Common myeloid progenitor, CD34-positive (primary cell): ENCODE measurements around the gene REPS2. TPM values are rescaled to one million over a fixed set of nuclear protein-coding genes. Genes with fewer than 3 reads are reported as not detected.

Experiments
- CTCF ChIA-PET: fragments of 350-600 bp; sonication (Branson Sonifier 250); formaldehyde crosslinking; loops from one replicate; lab custom pipeline; 2021; ENCODE audit warnings: antibody characterized with exemption; lab: Charles Lee
- POLR2A ChIA-PET: fragments of 350-600 bp; sonication (Branson Sonifier 250); formaldehyde crosslinking; loops from one replicate; lab custom pipeline; 2021; ENCODE audit warnings: antibody characterized with exemption; lab: Charles Lee
- DNase-seq, 3 donors: peaks; one replicate each; pipeline versions ENCODE4 v3.0.0 to v3.0.0-alpha.2; 2013
- H3K27ac ChIP-seq, 2 experiments: 1 replicate in 1 of 2; 2 replicates in 1 of 2; pipeline ENCODE4 v1.7.0; 2013; ENCODE audit warnings: inconsistent platforms in 2 of 2, low read length in 2 of 2, mild to moderate bottlenecking in 2 of 2, low read depth in 1 of 2, moderate library complexity in 1 of 2; ENCODE audit not compliant: severe bottlenecking in 2 of 2, insufficient read depth in 1 of 2, poor library complexity in 1 of 2
- H3K27me3 ChIP-seq, 5 experiments: replicated peaks in 2 of 5; 1 replicate in 3 of 5; 2 replicates in 2 of 5; pipeline versions ENCODE4 v1.6.1 to v1.7.0; 2013; ENCODE audit warnings: low read length in 4 of 5, mild to moderate bottlenecking in 2 of 5, moderate library complexity in 2 of 5, inconsistent platforms in 1 of 5; ENCODE audit not compliant: insufficient read depth in 5 of 5, control insufficient read depth in 4 of 5
- H3K36me3 ChIP-seq, 4 experiments: 1 replicate in 2 of 4; 2 replicates in 2 of 4; pipeline versions ENCODE4 v1.6.1 to v1.7.0; 2013; ENCODE audit warnings: low read length in 3 of 4, control low read depth in 1 of 4, mild to moderate bottlenecking in 1 of 4; ENCODE audit not compliant: control insufficient read depth in 4 of 4, insufficient read depth in 4 of 4
- H3K4me1 ChIP-seq, 4 experiments: 1 replicate in 3 of 4; 2 replicates in 1 of 4; pipeline versions ENCODE4 v1.6.1 to v1.7.1; 2013; ENCODE audit warnings: low read length in 3 of 4, mild to moderate bottlenecking in 3 of 4, control low read depth in 1 of 4, inconsistent platforms in 1 of 4, moderate library complexity in 1 of 4; ENCODE audit not compliant: control insufficient read depth in 4 of 4, insufficient read depth in 4 of 4; ENCODE audit errors: control extremely low read depth in 1 of 4
- H3K4me3 ChIP-seq, 7 experiments: 1 replicate in 4 of 7; 2 replicates in 3 of 7; pipeline versions ENCODE4 v1.5.1 to v1.7.0; 2013; ENCODE audit warnings: mild to moderate bottlenecking in 7 of 7, low read length in 6 of 7, moderate library complexity in 6 of 7, inconsistent platforms in 2 of 7, low read depth in 2 of 7, control low read depth in 1 of 7; ENCODE audit not compliant: insufficient read depth in 4 of 7, control insufficient read depth in 1 of 7; ENCODE audit errors: extremely low read depth in 1 of 7
- H3K9me3 ChIP-seq, 5 experiments: 1 replicate in 4 of 5; 2 replicates in 1 of 5; pipeline versions ENCODE4 v1.6.1 to v1.7.1; 2013; ENCODE audit warnings: low read length in 4 of 5, mild to moderate bottlenecking in 2 of 5, inconsistent platforms in 1 of 5, low read depth in 1 of 5, moderate library complexity in 1 of 5; ENCODE audit not compliant: control insufficient read depth in 4 of 5, insufficient read depth in 2 of 5; ENCODE audit errors: control extremely low read depth in 1 of 5
- WGBS: methylation state at CpG from one replicate; pipeline ENCODE4 v1.1.5; 2013; ENCODE audit not compliant: insufficient coverage; 5-methylcytosine and 5-hydroxymethylcytosine counted together
- polyA plus RNA-seq: library from polyadenylated mRNA; unstranded; fragments of 120-200 nt; gene quantifications from one replicate; pipeline ENCODE4 v1.2.1, GENCODE V29; 2013

REPS2 gene
- polyA plus RNA-seq: 5.3 TPM

GRCh38 chrX:16946361-16946964 is at the start of gene REPS2:
Gene REPS2 (plus strand): TSS chrX:16946658. CDS start chrX:16946862, 204 bp downstream.
- peaks cover 0 to 17% (median 0%) of the 10 kb centered on the region in 5 experiments for H3K27me3 ChIP-seq
- H3K4me3 ChIP-seq: peak within 1 kb of the TSS; percentile 61 to 83 (median 72)
- H3K27ac ChIP-seq: no peak within 1 kb of the TSS
- DNase-seq: peak; percentile 77 to 91 (median 86)
- H3K36me3 ChIP-seq: no peaks in the 10 kb centered on the region
- POLR2A ChIA-PET: no interaction called here
- H3K4me1 ChIP-seq: peaks cover 0 to 18% (median 8%) of the 10 kb centered on the region in 4 experiments
- 6% methylated on average over 21 of the region's 71 CpGs for WGBS
- CTCF ChIA-PET: interaction anchor here (0.6 to 1.1 kb wide), 2 partner anchors 13 to 59 kb away, joined by 3 read pairs; no protein-coding TSS in a partner anchor
- no peaks in the 10 kb centered on the region for H3K9me3 ChIP-seq

DNA sequence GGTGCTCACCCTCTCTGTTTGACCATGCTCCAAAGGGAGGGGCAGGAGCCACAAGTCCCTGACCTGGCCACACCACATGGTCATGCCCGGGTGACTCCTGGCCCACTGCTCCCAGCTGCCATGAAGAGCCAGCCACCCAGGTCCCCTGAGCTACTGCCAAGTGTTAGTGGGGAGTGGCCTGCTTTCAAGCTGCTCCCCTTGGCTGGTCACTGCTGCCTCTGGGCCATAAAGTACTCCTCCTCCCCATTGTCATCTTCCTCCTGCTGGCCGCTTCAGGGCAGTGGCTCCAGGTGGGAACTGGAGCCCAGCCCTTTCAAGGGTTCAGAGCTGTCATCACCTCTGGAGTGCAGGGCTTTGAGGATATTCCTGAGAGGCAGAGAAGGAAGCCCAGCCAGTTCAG is 49.0 kb upstream of the REPS2 start:
- WGBS: 93% methylated on average over 2 of the region's 2 CpGs
- no peak overlapping the region for H3K27ac ChIP-seq
- no peaks in the 10 kb centered on the region for H3K9me3 ChIP-seq
- peaks cover 0 to 27% (median 0%) of the 10 kb centered on the region in 5 experiments for H3K27me3 ChIP-seq
- H3K4me3 ChIP-seq: no peak overlapping the region
- H3K36me3 ChIP-seq: no peaks in the 10 kb centered on the region
- POLR2A ChIA-PET: no interaction called here
- DNase-seq: no peak
- CTCF ChIA-PET: interaction anchor here (0.7 kb wide), 1 partner anchor 14 kb away, joined by 3 read pairs; no protein-coding TSS in a partner anchor
- H3K4me1 ChIP-seq: peaks cover 0 to 3% (median 0%) of the 10 kb centered on the region in 4 experiments

- Histone ChIP-seq H3K27ac (no peak overlapping the region), H3K9me3 (no peaks in the 10 kb centered on the region), H3K4me1 (peaks cover 0 to 12% (median 3%) of the 10 kb centered on the region in 4 experiments), H3K27me3 (peaks cover 0 to 10% (median 0%) of the 10 kb centered on the region in 5 experiments), H3K4me3 (peak overlapping the region in 1 of 7 experiments; percentile 38), H3K36me3 (no peaks in the 10 kb centered on the region)
- WGBS: no CpG with 5 or more reads among the region's 8 CpGs
- CTCF ChIA-PET: interaction anchor here (0.7 to 1.2 kb wide), 6 partner anchors 9 to 20 kb away, joined by 3 to 5 read pairs (median 3); no protein-coding TSS in a partner anchor
- POLR2A ChIA-PET: no interaction called here
- peak; percentile 7 to 79 (median 69) for DNase-seq
Measured at GRCh38 chrX:16903274-16904022, 43.0 kb upstream of the REPS2 start.

GRCh38 chrX:16910376-16910775 is 36.1 kb upstream of the REPS2 start:
- ChIA-PET POLR2A (no interaction called here), CTCF (interaction anchor here (1.6 kb wide), 1 partner anchor 12 kb away, joined by 4 read pairs; no protein-coding TSS in a partner anchor)
- Histone ChIP-seq H3K36me3 (no peaks in the 10 kb centered on the region), H3K27me3 (peaks cover 0 to 10% (median 0%) of the 10 kb centered on the region in 5 experiments), H3K4me1 (no peaks in the 10 kb centered on the region), H3K27ac (no peak overlapping the region), H3K9me3 (no peaks in the 10 kb centered on the region), H3K4me3 (no peak overlapping the region)
- no peak for DNase-seq
- WGBS: 89% methylated on average over 1 of the region's 1 CpG

- POLR2A ChIA-PET: no interaction called here
- WGBS: 13% methylated on average over 1 of the region's 3 CpGs
- DNase-seq: peak; percentile 14 to 83 (median 76)
Measured at GRCh38 chrX:16914058-16914457, 32.4 kb upstream of the REPS2 start.

GRCh38 chrX:16916561-16916960 is 29.9 kb upstream of the REPS2 start:
- Histone ChIP-seq H3K27ac (no peak overlapping the region), H3K9me3 (peaks cover 0 to 1% (median 0%) of the 10 kb centered on the region in 5 experiments), H3K4me1 (no peaks in the 10 kb centered on the region), H3K4me3 (no peak overlapping the region), H3K27me3 (peaks cover 0 to 5% (median 0%) of the 10 kb centered on the region in 5 experiments), H3K36me3 (no peaks in the 10 kb centered on the region)
- no peak for DNase-seq
- no CpG with 5 or more reads among the region's 5 CpGs for WGBS
- ChIA-PET POLR2A (no interaction called here), CTCF (no interaction called here)

More at GRCh38 chrX:16914058-16914457, 32.4 kb upstream of the REPS2 start:
- CTCF ChIA-PET: no interaction called here
- Histone ChIP-seq H3K4me1 (no peaks in the 10 kb centered on the region), H3K36me3 (no peaks in the 10 kb centered on the region), H3K4me3 (no peak overlapping the region), H3K9me3 (no peaks in the 10 kb centered on the region), H3K27me3 (peaks cover 0 to 5% (median 0%) of the 10 kb centered on the region in 5 experiments), H3K27ac (no peak overlapping the region)
